HG02798 (cell line): Measurements from ENCODE around the gene SPATA32.

Source experiments
- ATAC-seq: cut with Tn5 transposase; IDR thresholded peaks from one replicate; pipeline ENCODE4 v1.9.1; 2021; ENCODE audit warnings: mild to moderate bottlenecking; ENCODE audit not compliant: unreplicated experiment, poor library complexity

Gene SPATA32

GRCh38 chr17:45277216-45277849, 15.4 kb upstream of the SPATA32 start:
- no peak for ATAC-seq

DNA sequence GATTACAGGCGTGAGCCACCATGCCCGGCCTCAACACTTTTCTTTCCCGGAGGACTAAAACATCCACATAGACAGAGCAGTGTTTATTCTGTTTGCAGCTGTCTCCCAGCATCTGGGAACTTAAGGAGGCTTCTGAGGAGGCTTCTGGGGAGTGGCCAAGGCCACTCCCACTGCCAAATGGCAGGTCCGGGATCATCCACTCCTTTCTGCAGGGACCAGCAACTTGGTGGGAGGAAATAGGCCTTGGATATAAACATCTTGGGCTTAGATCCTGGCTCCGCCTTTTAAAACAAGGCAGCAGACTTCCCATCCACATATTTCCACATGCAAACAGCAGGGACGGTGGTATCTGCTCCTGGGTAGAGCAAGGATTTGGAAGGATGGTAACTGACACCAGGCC, 14.1 kb upstream of the SPATA32 start:
- no peak for ATAC-seq

DNA sequence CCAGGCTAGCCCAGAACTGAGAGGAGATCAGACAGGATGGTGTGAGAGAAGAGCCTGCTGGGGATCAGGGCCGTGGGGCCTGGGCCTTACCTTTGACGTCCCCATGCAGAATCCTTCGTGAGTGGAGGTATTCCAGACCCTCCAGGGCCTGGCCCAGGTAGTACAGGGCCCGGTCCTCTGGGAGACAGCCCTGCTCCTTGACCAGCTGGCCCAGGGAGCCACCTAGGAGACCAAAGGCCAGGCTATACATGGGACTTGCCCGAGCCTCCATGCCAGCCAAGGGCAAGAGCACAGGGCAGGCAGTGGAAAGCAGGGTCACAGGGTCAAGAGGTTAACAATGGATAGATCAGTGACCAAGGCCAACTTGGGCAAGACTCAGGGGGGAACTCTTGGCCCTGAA, 12.1 kb upstream of the SPATA32 start:
- ATAC-seq, result no peak

DNA sequence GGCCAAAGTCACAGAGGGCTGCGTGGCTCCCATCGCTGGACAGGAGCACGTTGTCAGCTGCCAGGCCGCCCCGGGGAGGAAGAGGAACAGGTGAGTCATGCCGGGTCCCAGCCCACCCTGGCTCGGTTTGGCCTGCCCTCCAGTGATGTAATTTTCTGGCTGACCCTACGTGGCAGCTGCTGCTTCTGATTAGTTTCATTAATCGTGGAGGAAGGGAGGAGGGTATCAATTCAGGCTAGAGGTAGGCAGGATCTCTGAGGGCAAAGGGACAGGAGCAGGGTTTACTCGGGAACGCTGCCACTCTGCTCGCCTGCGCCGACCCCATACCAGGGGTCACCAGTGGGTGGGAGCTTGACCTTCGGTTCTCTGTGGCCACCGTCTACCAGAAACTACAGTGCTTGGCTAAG, 11.7 kb upstream of the SPATA32 start:
- ATAC-seq, result no peak

GRCh38 chr17:45271603-45272002, 9.7 kb upstream of the SPATA32 start:
- ATAC-seq, result no peak

GRCh38 chr17:45270828-45271418, 9.0 kb upstream of the SPATA32 start:
- no peak for ATAC-seq

- no peak for ATAC-seq
Observed at GRCh38 chr17:45269912-45270311, 8.0 kb upstream of the SPATA32 start.

DNA sequence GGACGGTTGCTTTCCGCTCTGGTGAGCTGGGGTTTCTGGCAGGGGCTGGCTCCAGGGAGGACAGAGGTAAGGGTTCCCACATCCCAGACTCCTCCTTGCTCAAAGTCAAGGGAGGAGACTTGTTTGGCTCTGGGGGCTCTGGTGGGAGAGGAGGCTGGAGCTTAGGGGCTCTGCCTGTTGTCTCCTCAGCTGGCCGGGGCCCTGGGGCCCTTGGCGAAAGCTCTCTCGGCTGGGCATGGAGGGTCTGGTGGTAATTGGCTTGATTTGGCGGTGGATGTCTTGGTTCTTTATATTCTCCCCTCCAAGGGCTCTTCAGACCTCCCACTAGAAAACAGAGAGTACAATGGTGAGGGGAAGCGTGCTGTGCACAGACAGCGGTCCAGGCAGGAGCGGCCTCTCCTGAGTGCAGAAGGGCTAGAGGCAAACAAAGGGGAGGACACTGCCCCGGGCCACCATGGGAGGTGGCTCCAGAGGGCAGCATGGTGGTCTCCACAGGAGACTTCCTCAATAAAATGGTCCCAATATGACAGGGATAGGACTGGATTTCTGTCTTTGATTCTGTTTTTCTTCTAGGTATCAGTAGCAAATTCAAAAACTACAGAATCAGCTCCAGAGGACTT, 5.7 kb upstream of the SPATA32 start:
- no peak for ATAC-seq

DNA sequence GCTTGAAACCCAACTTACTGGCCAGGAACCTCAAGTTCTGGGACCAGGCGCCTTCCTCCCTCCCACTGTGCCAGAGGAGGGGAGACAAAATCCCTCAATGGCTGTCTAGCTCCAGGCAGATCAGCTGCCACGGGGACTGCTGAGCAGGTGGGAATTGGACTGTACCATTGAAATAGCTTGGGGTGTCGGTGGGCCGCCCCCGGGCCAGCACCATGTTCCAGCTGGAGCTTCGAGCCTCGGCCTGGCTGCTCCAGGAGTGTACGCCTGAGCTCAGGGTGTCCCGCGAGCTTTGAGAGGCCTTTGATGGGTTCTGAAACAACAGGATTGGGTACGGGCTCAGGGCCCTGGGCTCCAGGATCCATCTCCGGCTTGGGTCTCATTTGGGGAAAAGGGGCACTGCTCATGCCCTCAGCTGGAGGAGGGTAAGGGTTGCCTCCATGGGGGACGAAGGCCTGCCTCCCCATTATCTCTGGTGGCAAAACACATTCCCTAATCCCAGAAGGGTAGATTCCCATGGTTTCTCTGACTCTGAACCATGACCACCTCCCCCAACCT, 4.6 kb upstream of the SPATA32 start:
- no peak for ATAC-seq

GRCh38 chr17:45265821-45266220, 3.9 kb upstream of the SPATA32 start:
- no peak for ATAC-seq

DNA sequence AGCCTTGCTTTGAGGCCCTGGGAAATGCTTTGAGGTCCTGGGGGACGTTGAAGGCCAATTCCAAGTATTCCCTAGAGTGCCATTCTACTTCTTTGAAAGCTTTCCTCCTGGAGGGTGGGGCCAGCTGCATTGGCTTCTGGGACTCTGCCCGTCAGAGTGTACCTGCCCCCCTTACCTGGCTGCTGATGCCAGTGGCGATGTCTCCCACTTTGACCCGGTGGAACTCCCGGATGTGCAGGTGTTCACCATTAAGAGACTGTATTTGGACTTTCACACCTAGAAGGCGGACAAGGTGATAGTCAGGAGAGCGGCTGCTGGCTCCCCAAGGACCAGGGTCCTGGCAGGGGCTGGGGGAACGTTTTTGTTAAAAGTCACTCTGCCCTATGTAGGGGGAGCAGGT, 3.1 kb upstream of the SPATA32 start:
- no peak for ATAC-seq

DNA sequence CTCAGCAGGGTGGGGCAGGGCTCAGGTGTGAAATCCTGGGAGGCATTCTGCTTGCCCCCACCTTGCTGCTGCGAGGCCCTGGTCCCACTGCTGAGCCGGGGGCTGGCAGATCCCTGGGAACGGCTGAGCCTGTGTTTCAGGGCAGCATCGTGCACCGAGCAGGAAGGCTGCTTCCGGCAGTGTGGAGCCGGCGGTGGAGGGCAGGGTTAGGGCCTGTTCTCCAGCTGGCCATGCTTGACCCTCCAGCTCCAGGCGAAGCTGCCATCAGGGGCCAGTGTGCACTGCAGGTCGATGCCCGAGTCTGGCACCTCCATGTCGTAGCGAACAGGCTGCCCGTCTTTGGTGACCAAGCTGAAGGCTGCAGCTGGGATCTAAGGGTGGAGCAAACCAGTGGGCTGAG, 2.5 kb upstream of the SPATA32 start:
- no peak for ATAC-seq

GRCh38 chr17:45263477-45263860, 1.6 kb upstream of the SPATA32 start:
- ATAC-seq, result no peak

DNA sequence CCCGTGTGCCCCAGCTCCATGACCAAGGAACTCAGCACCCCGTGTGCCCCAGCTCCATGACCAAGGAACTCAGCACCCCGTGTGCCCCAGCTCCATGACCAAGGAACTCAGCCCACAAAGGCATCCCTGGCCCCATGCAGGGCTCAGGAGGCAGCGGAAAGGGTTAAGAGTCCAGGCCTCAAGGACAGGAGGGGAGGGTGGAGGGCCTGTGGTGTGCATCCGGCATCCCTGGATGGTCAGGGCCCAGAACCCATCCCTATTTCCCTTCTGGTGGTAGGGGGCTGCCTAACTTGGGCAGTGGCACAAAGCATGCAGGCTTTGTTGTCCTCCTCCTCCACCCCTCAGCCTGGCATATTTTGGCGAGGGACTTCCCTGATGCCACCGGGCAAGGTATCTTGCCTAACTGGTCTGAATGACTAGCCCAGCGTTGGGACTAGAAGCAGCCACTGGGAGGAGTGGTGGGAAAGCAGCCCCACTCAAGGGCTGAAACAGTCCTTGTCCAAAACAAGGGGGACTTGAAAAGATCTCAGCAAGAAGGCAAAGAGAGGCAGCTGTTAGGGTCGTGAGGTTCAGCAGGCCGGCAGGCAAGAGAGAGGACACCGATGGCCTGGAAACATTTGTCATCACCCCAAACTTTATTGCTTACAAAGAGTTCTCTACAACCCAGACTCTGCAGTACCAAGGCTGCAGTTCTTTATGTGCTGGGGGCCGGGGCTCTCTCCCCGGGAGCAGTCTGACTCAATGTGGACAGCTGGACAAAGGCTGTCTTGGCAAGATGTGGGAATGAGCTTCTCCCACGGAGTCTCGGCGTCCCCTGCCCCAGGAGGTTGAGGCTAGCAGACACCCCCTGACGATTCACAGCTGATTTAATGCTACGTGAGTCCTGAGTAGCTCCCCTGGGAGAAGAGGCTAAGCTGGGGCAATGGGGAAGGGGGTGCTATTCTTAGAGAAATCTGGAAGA, 902 bp upstream of the SPATA32 start:
- ATAC-seq, result no peak

GRCh38 chr17:45260204-45260783, 1.6 kb downstream of the SPATA32 start:
- no peak for ATAC-seq

- no peak for ATAC-seq
Observed at GRCh38 chr17:45258981-45259380, 2.9 kb downstream of the SPATA32 start.

GRCh38 chr17:45257115-45257514, 4.8 kb downstream of the SPATA32 start:
- ATAC-seq, result no peak

GRCh38 chr17:45256114-45256966, 5.6 kb downstream of the SPATA32 start:
- no peak for ATAC-seq

GRCh38 chr17:45255358-45255757, 6.5 kb downstream of the SPATA32 start:
- no peak for ATAC-seq
